ENCODE measurements around the gene GRIK3.

The GRIK3 gene

GRCh38 chr1:36992139-36992943 lies 42.0 kb downstream of the GRIK3 start:
- Histone ChIP-seq H3K4me3 (ENCODE audit: low read length) (no peak overlapping the region), H3K36me3 (ENCODE audit: insufficient read depth, low read length) (no peaks in the 10 kb centered on the region), H3K27me3 (ENCODE audit: insufficient read depth, low read length) (no peaks in the 10 kb centered on the region), H3K4me1 (ENCODE audit: insufficient read depth, low read length) (no peaks in the 10 kb centered on the region), H2AFZ (ENCODE audit: low read depth, low read length) (no peak overlapping the region), H3K9me3 (ENCODE audit: low read length) (no peaks in the 10 kb centered on the region)

- Histone ChIP-seq H3K4me3 (ENCODE audit: low read length) (no peak overlapping the region), H3K9me3 (ENCODE audit: low read length) (no peaks in the 10 kb centered on the region), H3K4me1 (ENCODE audit: insufficient read depth, low read length) (no peaks in the 10 kb centered on the region), H2AFZ (ENCODE audit: low read depth, low read length) (no peak overlapping the region), H3K36me3 (ENCODE audit: insufficient read depth, low read length) (no peaks in the 10 kb centered on the region), H3K27me3 (ENCODE audit: insufficient read depth, low read length) (no peaks in the 10 kb centered on the region)
Observed at GRCh38 chr1:36991551-36991950, 42.8 kb downstream of the GRIK3 start.

GRCh38 chr1:36990928-36991327 lies 43.4 kb downstream of the GRIK3 start:
- Histone ChIP-seq H3K36me3 (ENCODE audit: insufficient read depth, low read length) (no peaks in the 10 kb centered on the region), H3K27me3 (ENCODE audit: insufficient read depth, low read length) (no peaks in the 10 kb centered on the region), H2AFZ (ENCODE audit: low read depth, low read length) (no peak overlapping the region), H3K4me3 (ENCODE audit: low read length) (no peak overlapping the region), H3K9me3 (ENCODE audit: low read length) (no peaks in the 10 kb centered on the region), H3K4me1 (ENCODE audit: insufficient read depth, low read length) (no peaks in the 10 kb centered on the region)

GRCh38 chr1:36989241-36989640 lies 45.1 kb downstream of the GRIK3 start:
- no peaks in the 10 kb centered on the region for H3K4me1 ChIP-seq (ENCODE audit: insufficient read depth, low read length)
- H3K9me3 ChIP-seq (ENCODE audit: low read length), result no peaks in the 10 kb centered on the region
- H3K27me3 ChIP-seq (ENCODE audit: insufficient read depth, low read length), result no peaks in the 10 kb centered on the region
- no peak overlapping the region for H2AFZ ChIP-seq (ENCODE audit: low read depth, low read length)
- no peak overlapping the region for H3K4me3 ChIP-seq (ENCODE audit: low read length)
- H3K36me3 ChIP-seq (ENCODE audit: insufficient read depth, low read length), result no peaks in the 10 kb centered on the region

GRCh38 chr1:36988741-36989193 lies 45.5 kb downstream of the GRIK3 start:
- H3K4me3 ChIP-seq (ENCODE audit: low read length), result no peak overlapping the region
- H3K36me3 ChIP-seq (ENCODE audit: insufficient read depth, low read length), result no peaks in the 10 kb centered on the region
- no peak overlapping the region for H2AFZ ChIP-seq (ENCODE audit: low read depth, low read length)
- no peaks in the 10 kb centered on the region for H3K9me3 ChIP-seq (ENCODE audit: low read length)
- no peaks in the 10 kb centered on the region for H3K27me3 ChIP-seq (ENCODE audit: insufficient read depth, low read length)
- H3K4me1 ChIP-seq (ENCODE audit: insufficient read depth, low read length), result no peaks in the 10 kb centered on the region

GRCh38 chr1:36988321-36988720 lies 46.0 kb downstream of the GRIK3 start:
- H2AFZ ChIP-seq (ENCODE audit: low read depth, low read length), result no peak overlapping the region
- H3K4me1 ChIP-seq (ENCODE audit: insufficient read depth, low read length), result no peaks in the 10 kb centered on the region
- no peaks in the 10 kb centered on the region for H3K9me3 ChIP-seq (ENCODE audit: low read length)
- no peaks in the 10 kb centered on the region for H3K36me3 ChIP-seq (ENCODE audit: insufficient read depth, low read length)
- no peaks in the 10 kb centered on the region for H3K27me3 ChIP-seq (ENCODE audit: insufficient read depth, low read length)
- no peak overlapping the region for H3K4me3 ChIP-seq (ENCODE audit: low read length)

- Histone ChIP-seq H3K4me1 (ENCODE audit: insufficient read depth, low read length) (no peaks in the 10 kb centered on the region), H3K4me3 (ENCODE audit: low read length) (no peak overlapping the region), H2AFZ (ENCODE audit: low read depth, low read length) (no peak overlapping the region), H3K9me3 (ENCODE audit: low read length) (no peaks in the 10 kb centered on the region), H3K36me3 (ENCODE audit: insufficient read depth, low read length) (no peaks in the 10 kb centered on the region), H3K27me3 (ENCODE audit: insufficient read depth, low read length) (peaks cover 2% of the 10 kb centered on the region)
Observed at GRCh38 chr1:36987276-36987675, 47.0 kb downstream of the GRIK3 start.

- Histone ChIP-seq H3K36me3 (ENCODE audit: insufficient read depth, low read length) (no peaks in the 10 kb centered on the region), H3K27me3 (ENCODE audit: insufficient read depth, low read length) (peaks cover 2% of the 10 kb centered on the region), H3K4me3 (ENCODE audit: low read length) (no peak overlapping the region), H3K4me1 (ENCODE audit: insufficient read depth, low read length) (no peaks in the 10 kb centered on the region), H3K9me3 (ENCODE audit: low read length) (no peaks in the 10 kb centered on the region), H2AFZ (ENCODE audit: low read depth, low read length) (no peak overlapping the region)
Observed at GRCh38 chr1:36986241-36986985, 47.9 kb downstream of the GRIK3 start.

GRCh38 chr1:36984675-36985074 lies 49.6 kb downstream of the GRIK3 start:
- no peaks in the 10 kb centered on the region for H3K9me3 ChIP-seq (ENCODE audit: low read length)
- H3K36me3 ChIP-seq (ENCODE audit: insufficient read depth, low read length), result no peaks in the 10 kb centered on the region
- H2AFZ ChIP-seq (ENCODE audit: low read depth, low read length), result no peak overlapping the region
- H3K27me3 ChIP-seq (ENCODE audit: insufficient read depth, low read length), result peaks cover 2% of the 10 kb centered on the region
- no peak overlapping the region for H3K4me3 ChIP-seq (ENCODE audit: low read length)
- H3K4me1 ChIP-seq (ENCODE audit: insufficient read depth, low read length), result no peaks in the 10 kb centered on the region

- no peaks in the 10 kb centered on the region for H3K9me3 ChIP-seq (ENCODE audit: low read length)
- peaks cover 2% of the 10 kb centered on the region for H3K27me3 ChIP-seq (ENCODE audit: insufficient read depth, low read length)
- H2AFZ ChIP-seq (ENCODE audit: low read depth, low read length), result no peak overlapping the region
- H3K36me3 ChIP-seq (ENCODE audit: insufficient read depth, low read length), result no peaks in the 10 kb centered on the region
- H3K4me1 ChIP-seq (ENCODE audit: insufficient read depth, low read length), result no peaks in the 10 kb centered on the region
- no peak overlapping the region for H3K4me3 ChIP-seq (ENCODE audit: low read length)
Observed at GRCh38 chr1:36984026-36984425, 50.3 kb downstream of the GRIK3 start.

GRCh38 chr1:36982709-36983108 lies 51.6 kb downstream of the GRIK3 start:
- Histone ChIP-seq H3K27me3 (ENCODE audit: insufficient read depth, low read length) (peaks cover 2% of the 10 kb centered on the region), H3K36me3 (ENCODE audit: insufficient read depth, low read length) (no peaks in the 10 kb centered on the region), H3K4me3 (ENCODE audit: low read length) (no peak overlapping the region), H3K9me3 (ENCODE audit: low read length) (no peaks in the 10 kb centered on the region), H3K4me1 (ENCODE audit: insufficient read depth, low read length) (no peaks in the 10 kb centered on the region), H2AFZ (ENCODE audit: low read depth, low read length) (no peak overlapping the region)

- no peak overlapping the region for H3K4me3 ChIP-seq (ENCODE audit: low read length)
- no peaks in the 10 kb centered on the region for H3K4me1 ChIP-seq (ENCODE audit: insufficient read depth, low read length)
- H3K36me3 ChIP-seq (ENCODE audit: insufficient read depth, low read length), result no peaks in the 10 kb centered on the region
- H2AFZ ChIP-seq (ENCODE audit: low read depth, low read length), result no peak overlapping the region
- H3K27me3 ChIP-seq (ENCODE audit: insufficient read depth, low read length), result peaks cover 2% of the 10 kb centered on the region
- no peaks in the 10 kb centered on the region for H3K9me3 ChIP-seq (ENCODE audit: low read length)
Observed at GRCh38 chr1:36981771-36982622, 52.3 kb downstream of the GRIK3 start.

GRCh38 chr1:36981126-36981525 lies 53.2 kb downstream of the GRIK3 start:
- Histone ChIP-seq H3K4me1 (ENCODE audit: insufficient read depth, low read length) (no peaks in the 10 kb centered on the region), H3K9me3 (ENCODE audit: low read length) (no peaks in the 10 kb centered on the region), H3K4me3 (ENCODE audit: low read length) (no peak overlapping the region), H2AFZ (ENCODE audit: low read depth, low read length) (no peak overlapping the region), H3K27me3 (ENCODE audit: insufficient read depth, low read length) (peaks cover 2% of the 10 kb centered on the region), H3K36me3 (ENCODE audit: insufficient read depth, low read length) (no peaks in the 10 kb centered on the region)
